Breast epithelium (tissue), 4 donors: ENCODE measurements around the gene MAT2B. TPM values are rescaled to one million over a fixed set of nuclear protein-coding genes. Genes with fewer than 3 reads are reported as not detected.

Experiments
- DNase-seq, 2 donors: peaks; one replicate each; pipeline ENCODE4 v3.0.0-alpha.2; 2019; ENCODE audit warnings: low spot score in 2 of 2
- H3K27ac ChIP-seq, 2 donors: fragments of 200-600 bp; sonication (generic) in 1 of 2; one replicate each; pipeline ENCODE4 v1.5.1; 2016 to 2019; ENCODE audit warnings: mild to moderate bottlenecking in 1 of 2
- H3K27me3 ChIP-seq, 2 donors: fragments of 200-600 bp; sonication (generic) in 1 of 2; one replicate each; pipeline versions ENCODE4 v1.5.1 to v1.6.0; 2017 to 2019; ENCODE audit warnings: control low read depth in 1 of 2, mild to moderate bottlenecking in 1 of 2
- H3K36me3 ChIP-seq: fragments of 200-600 bp; one replicate; pipeline ENCODE4 v1.5.1; 2019
- H3K4me1 ChIP-seq, 2 donors: fragments of 200-600 bp; sonication (generic); one replicate each; pipeline ENCODE4 v1.5.1; 2016 to 2019; ENCODE audit warnings: control low read depth in 1 of 2
- H3K4me3 ChIP-seq, 3 donors: fragments of 200-600 bp; sonication (generic); 1 replicate in 2 of 3; 2 replicates in 1 of 3; pipeline ENCODE4 v1.5.1; 2016 to 2019; ENCODE audit warnings: mild to moderate bottlenecking in 3 of 3, moderate library complexity in 2 of 3
- H3K9me3 ChIP-seq, 2 donors: fragments of 200-600 bp; sonication (generic) in 1 of 2; one replicate each; pipeline ENCODE4 v1.5.1; 2016 to 2019; ENCODE audit warnings: control low read depth in 1 of 2
- CTCF ChIP-seq, 3 donors: fragments of 450-650 bp; IDR thresholded peaks; one replicate each; pipeline ENCODE4 v1.5.1; 2016 to 2017; ENCODE audit warnings: antibody characterized with exemption in 3 of 3, mild to moderate bottlenecking in 3 of 3, moderate library complexity in 3 of 3
- POLR2A ChIP-seq: fragments of 450-650 bp; IDR thresholded peaks from one replicate; pipeline ENCODE4 v1.6.1; 2016; ENCODE audit warnings: antibody characterized with exemption, mild to moderate bottlenecking, moderate library complexity
- POLR2AphosphoS5 ChIP-seq, 3 donors: sonication (generic); formaldehyde crosslinking; IDR thresholded peaks; one replicate each; pipeline ENCODE4 v1.6.1; 2017; ENCODE audit warnings: antibody characterized with exemption in 3 of 3
- intact Hi-C: fragments of 100-400 bp; cut with DNase I; formaldehyde crosslinking; loops from one replicate; pipeline ENCODE4 v1.15.1; 2023; ENCODE audit warnings: low total_unique reads
- total RNA-seq, 3 donors: library from RNA; depleted of rRNA; stranded (reverse); fragments of >200 nt; gene quantifications; one replicate each; pipeline ENCODE4 v1.1.0, GENCODE V29; 2016

The MAT2B gene
- total RNA-seq, 3 donors from 2014 or later: 49.0 to 68.8 (median 55.4) TPM

- no peak for TF ChIP-seq CTCF (IDR thresholded peaks at IDR 0.05)
- no peak for TF ChIP-seq POLR2AphosphoS5 (IDR thresholded peaks at IDR 0.05)
- no peak for TF ChIP-seq POLR2A
- Histone ChIP-seq H3K27ac (no peak overlapping the region), H3K27me3 (no peaks in the 10 kb centered on the region), H3K36me3 (no peaks in the 10 kb centered on the region), H3K4me1 (no peaks in the 10 kb centered on the region), H3K4me3 (no peak overlapping the region), H3K9me3 (no peaks in the 10 kb centered on the region)
- intact Hi-C loops: no loop called here
- DNase-seq: no peak
These were observed 56.7 kb downstream of the MAT2B start for GRCh38 chr5:163562071-163562470.

- intact Hi-C loops: no loop called here
- Histone ChIP-seq H3K4me3 (no peak overlapping the region), H3K27me3 (no peaks in the 10 kb centered on the region), H3K4me1 (no peaks in the 10 kb centered on the region), H3K27ac (no peak overlapping the region), H3K36me3 (no peaks in the 10 kb centered on the region), H3K9me3 (no peaks in the 10 kb centered on the region)
- no peak for DNase-seq
- TF ChIP-seq POLR2AphosphoS5 (IDR thresholded peaks at IDR 0.05) (no peak), CTCF (IDR thresholded peaks at IDR 0.05) (no peak), POLR2A (no peak)
These were observed 57.7 kb downstream of the MAT2B start for GRCh38 chr5:163563112-163563511.

GRCh38 chr5:163563880-163564279 is 58.5 kb downstream of the MAT2B start:
- Histone ChIP-seq H3K36me3 (no peaks in the 10 kb centered on the region), H3K27ac (no peak overlapping the region), H3K27me3 (no peaks in the 10 kb centered on the region), H3K4me3 (no peak overlapping the region), H3K4me1 (no peaks in the 10 kb centered on the region), H3K9me3 (no peaks in the 10 kb centered on the region)
- DNase-seq: no peak
- TF ChIP-seq POLR2A: no peak
- TF ChIP-seq POLR2AphosphoS5 (IDR thresholded peaks at IDR 0.05): no peak
- no peak for TF ChIP-seq CTCF (IDR thresholded peaks at IDR 0.05)
- intact Hi-C loops: no loop called here

- Histone ChIP-seq H3K36me3 (no peaks in the 10 kb centered on the region), H3K27ac (no peak overlapping the region), H3K27me3 (no peaks in the 10 kb centered on the region), H3K4me1 (no peaks in the 10 kb centered on the region), H3K4me3 (no peak overlapping the region), H3K9me3 (no peaks in the 10 kb centered on the region)
- peak in 1 of 2 donors; percentile 38 for DNase-seq
- TF ChIP-seq POLR2AphosphoS5 (IDR thresholded peaks at IDR 0.05) (no peak), POLR2A (no peak), CTCF (IDR thresholded peaks at IDR 0.05) (peak; percentile 76 to 85 (median 78))
- intact Hi-C loops: no loop called here
These were observed 59.0 kb downstream of the MAT2B start for GRCh38 chr5:163564321-163564938.

- Histone ChIP-seq H3K4me1 (no peaks in the 10 kb centered on the region), H3K9me3 (no peaks in the 10 kb centered on the region), H3K27me3 (no peaks in the 10 kb centered on the region), H3K27ac (no peak overlapping the region), H3K4me3 (peak overlapping the region; percentile 19 to 57 (median 42)), H3K36me3 (no peaks in the 10 kb centered on the region)
- TF ChIP-seq POLR2AphosphoS5 (IDR thresholded peaks at IDR 0.05) (no peak), CTCF (IDR thresholded peaks at IDR 0.05) (no peak), POLR2A (no peak)
- intact Hi-C loops: no loop called here
- no peak for DNase-seq
These were observed 60.1 kb downstream of the MAT2B start for GRCh38 chr5:163565492-163565891.
